HL-60 (cell line): ENCODE data around the gene SORCS2.

Experiments used
- DNase-seq, 2 experiments: peaks; one replicate each; pipeline ENCODE4 v3.0.0-alpha.2; 2010 to 2020; ENCODE audit warnings: low read depth in 1 of 2, low spot score in 1 of 2
- H3K27ac ChIP-seq: fragments of 250-450 bp; sonication (Bioruptor Pico); replicated peaks from 2 replicates; pipeline ENCODE4 v1.5.1; 2020; ENCODE audit warnings: mild to moderate bottlenecking, moderate library complexity
- H3K27me3 ChIP-seq: fragments of 250-450 bp; sonication (Bioruptor Pico); 2 replicates; pipeline ENCODE4 v1.5.1; 2021; ENCODE audit warnings: mild to moderate bottlenecking, moderate library complexity; ENCODE audit not compliant: insufficient read depth, poor library complexity, severe bottlenecking
- H3K4me3 ChIP-seq: replicated peaks from 2 replicates; pipeline ENCODE4 v1.5.1; 2011; ENCODE audit warnings: mild to moderate bottlenecking, control low read depth, low read length; ENCODE audit not compliant: insufficient read depth
- CTCF ChIP-seq: IDR thresholded peaks from one replicate; pipeline ENCODE4 v1.5.1; 2011; ENCODE audit warnings: low read length, control low read depth, inconsistent platforms; ENCODE audit not compliant: insufficient read depth
- GABPA ChIP-seq: IDR thresholded peaks from 2 replicates; pipeline ENCODE4 v1.6.1; 2012; ENCODE audit warnings: low read depth
- POLR2AphosphoS5 ChIP-seq: IDR thresholded peaks from 2 replicates; pipeline ENCODE4 v1.6.1; 2012; ENCODE audit warnings: low read depth
- REST ChIP-seq: IDR thresholded peaks from 2 replicates; pipeline ENCODE4 v1.6.1; 2012; ENCODE audit warnings: low read depth; ENCODE audit not compliant: insufficient replicate concordance
- SPI1 ChIP-seq: IDR thresholded peaks from 2 replicates; pipeline ENCODE4 v1.6.1; 2012; ENCODE audit warnings: low read depth, mild to moderate bottlenecking, borderline replicate concordance

The SORCS2 gene

GRCh38 chr4:7689773-7690693, 497.7 kb downstream of the SORCS2 start:
- H3K27me3 ChIP-seq: no peaks in the 10 kb centered on the region
- no peak overlapping the region for H3K27ac ChIP-seq
- no peak overlapping the region for H3K4me3 ChIP-seq
- no peak for DNase-seq
- TF ChIP-seq REST: no peak
- no peak for TF ChIP-seq CTCF
- TF ChIP-seq GABPA: no peak
- TF ChIP-seq POLR2AphosphoS5: no peak
- no peak for TF ChIP-seq SPI1

GRCh38 chr4:7691061-7691460, 498.7 kb downstream of the SORCS2 start:
- Histone ChIP-seq H3K27ac (no peak overlapping the region), H3K4me3 (no peak overlapping the region), H3K27me3 (no peaks in the 10 kb centered on the region)
- no peak for TF ChIP-seq CTCF
- no peak for TF ChIP-seq POLR2AphosphoS5
- TF ChIP-seq GABPA: no peak
- TF ChIP-seq SPI1: no peak
- no peak for TF ChIP-seq REST
- DNase-seq: no peak

GRCh38 chr4:7691982-7692381, 499.6 kb downstream of the SORCS2 start:
- no peak for DNase-seq
- H3K27me3 ChIP-seq: no peaks in the 10 kb centered on the region
- TF ChIP-seq GABPA (no peak), POLR2AphosphoS5 (no peak), REST (no peak), CTCF (no peak), SPI1 (no peak)
- no peak overlapping the region for H3K27ac ChIP-seq
- H3K4me3 ChIP-seq: no peak overlapping the region
